NCI-H446 treated with DMSO at 0.1 percent for 48 hours (cell line): ENCODE data around the gene RUBCN.
"Not testable (repeated sequence)": the region's sequence is repeated elsewhere in the genome, so short reads cannot be mapped to it uniquely, and the experiment has no call there.

Experiments
- DNase-seq: peaks from one replicate; lab custom pipeline; 2025; lab: John Stamatoyannopoulos, UW

Gene RUBCN

GRCh38 chr3:197685546-197685945, 51.2 kb downstream of the RUBCN start:
- no peak for DNase-seq

GRCh38 chr3:197683191-197683590, 53.5 kb downstream of the RUBCN start:
- DNase-seq: no peak

GRCh38 chr3:197682713-197683112, 54.0 kb downstream of the RUBCN start:
- DNase-seq: no peak

- DNase-seq: no peak
Observed at GRCh38 chr3:197680955-197681521, 55.7 kb downstream of the RUBCN start.

GRCh38 chr3:197675951-197676350, 60.8 kb downstream of the RUBCN start:
- DNase-seq: no peak

GRCh38 chr3:197675563-197675860, 61.2 kb downstream of the RUBCN start:
- DNase-seq: no peak

GRCh38 chr3:197674741-197675562, 61.8 kb downstream of the RUBCN start:
- DNase-seq: no peak

- no peak for DNase-seq
Observed at GRCh38 chr3:197673170-197673569, 63.5 kb downstream of the RUBCN start.

- no peak for DNase-seq
Observed at GRCh38 chr3:197670361-197670760, 66.3 kb downstream of the RUBCN start.

GRCh38 chr3:197667968-197668367, 68.7 kb downstream of the RUBCN start:
- no peak for DNase-seq

- DNase-seq: not testable (repeated sequence)
Observed at GRCh38 chr3:197667293-197667692, 69.4 kb downstream of the RUBCN start.

GRCh38 chr3:197666221-197666842, 70.4 kb downstream of the RUBCN start:
- not testable (repeated sequence) for DNase-seq

GRCh38 chr3:197665549-197665948, 71.2 kb downstream of the RUBCN start:
- DNase-seq: not testable (repeated sequence)

GRCh38 chr3:197665142-197665491, 71.6 kb downstream of the RUBCN start:
- DNase-seq: not testable (repeated sequence)

GRCh38 chr3:197664414-197665141, 72.1 kb downstream of the RUBCN start:
- DNase-seq: not testable (repeated sequence)

GRCh38 chr3:197663367-197664140, 73.2 kb downstream of the RUBCN start:
- DNase-seq: not testable (repeated sequence)

GRCh38 chr3:197662352-197662751, 74.4 kb downstream of the RUBCN start:
- not testable (repeated sequence) for DNase-seq

- not testable (repeated sequence) for DNase-seq
Observed at GRCh38 chr3:197661874-197662273, 74.8 kb downstream of the RUBCN start.

GRCh38 chr3:197661234-197661834, 75.4 kb downstream of the RUBCN start:
- DNase-seq: not testable (repeated sequence)

GRCh38 chr3:197659701-197660100, 77.0 kb downstream of the RUBCN start:
- DNase-seq: not testable (repeated sequence)

GRCh38 chr3:197659144-197659543, 77.6 kb downstream of the RUBCN start:
- DNase-seq: not testable (repeated sequence)
